Tibial artery (tissue), 4 donors: ENCODE data around the gene ELOA.
A peak's percentile ranks its signal among the peaks of the same experiment; 100 is the strongest.

Experiments used
- DNase-seq, 2 donors: peaks; one replicate each; pipeline ENCODE4 v3.0.0-alpha.2; 2019
- H3K27ac ChIP-seq, 2 donors: fragments of 200-600 bp; sonication (generic) in 1 of 2; 1 replicate in 1 of 2; 2 replicates in 1 of 2; pipeline ENCODE4 v1.5.1; 2018 to 2019; ENCODE audit warnings: mild to moderate bottlenecking in 1 of 2
- H3K27me3 ChIP-seq, 2 donors: fragments of 200-600 bp; sonication (generic) in 1 of 2; one replicate each; pipeline versions ENCODE4 v1.5.1 to v1.6.0; 2016 to 2019
- H3K36me3 ChIP-seq, 3 donors: fragments of 200-600 bp; sonication (generic) in 2 of 3; one replicate each; pipeline ENCODE4 v1.5.1; 2016 to 2019; ENCODE audit warnings: mild to moderate bottlenecking in 2 of 3
- H3K4me1 ChIP-seq, 4 donors: fragments of 200-600 bp; sonication (generic) in 2 of 4; 1 replicate in 3 of 4; 2 replicates in 1 of 4; pipeline ENCODE4 v1.5.1; 2016 to 2019
- H3K4me3 ChIP-seq, 2 donors: fragments of 200-600 bp; sonication (generic) in 1 of 2; 1 replicate in 1 of 2; 2 replicates in 1 of 2; pipeline ENCODE4 v1.5.1; 2018 to 2019; ENCODE audit warnings: mild to moderate bottlenecking in 2 of 2
- H3K9me3 ChIP-seq, 3 donors: fragments of 200-600 bp; sonication (generic) in 1 of 3; one replicate each; pipeline ENCODE4 v1.5.1; 2016 to 2019
- CTCF ChIP-seq, 2 experiments: fragments of 200-600 bp in 1 of 2; fragments of 450-650 bp in 1 of 2; IDR thresholded peaks; one replicate each; pipeline ENCODE4 v1.5.1; 2017 to 2019; ENCODE audit warnings: antibody characterized with exemption in 2 of 2, mild to moderate bottlenecking in 1 of 2, moderate library complexity in 1 of 2
- intact Hi-C: fragments of 100-400 bp; cut with DNase I; formaldehyde crosslinking; loops from one replicate; pipeline ENCODE4 v1.15.0; 2023; ENCODE audit warnings: low total_unique reads

The ELOA gene

GRCh38 chr1:23704834-23705495, 38.3 kb upstream of the ELOA start:
- DNase-seq: no peak
- Histone ChIP-seq H3K4me3 (no peak overlapping the region), H3K9me3 (no peaks in the 10 kb centered on the region), H3K4me1 (no peaks in the 10 kb centered on the region), H3K36me3 (peaks cover 18 to 43% (median 26%) of the 10 kb centered on the region in 3 donors), H3K27me3 (no peaks in the 10 kb centered on the region), H3K27ac (no peak overlapping the region)
- intact Hi-C loops: no loop called here
- no peak for TF ChIP-seq CTCF (IDR thresholded peaks at IDR 0.05)

- H3K27me3 ChIP-seq: no peaks in the 10 kb centered on the region
These were observed 34.0 kb upstream of the ELOA start for GRCh38 chr1:23709229-23709628.

GRCh38 chr1:23718482-23718881, 24.8 kb upstream of the ELOA start:
- DNase-seq: no peak
- Histone ChIP-seq H3K27me3 (no peaks in the 10 kb centered on the region), H3K4me3 (no peak overlapping the region), H3K4me1 (no peaks in the 10 kb centered on the region), H3K27ac (no peak overlapping the region), H3K9me3 (no peaks in the 10 kb centered on the region), H3K36me3 (no peaks in the 10 kb centered on the region)
- peak in 1 of 2 experiments; percentile 12 for TF ChIP-seq CTCF (IDR thresholded peaks at IDR 0.05)
- intact Hi-C loops: no loop called here

More at GRCh38 chr1:23709229-23709628, 34.0 kb upstream of the ELOA start:
- Histone ChIP-seq H3K4me3 (no peak overlapping the region), H3K27ac (no peak overlapping the region), H3K36me3 (peaks cover 0 to 11% (median 6%) of the 10 kb centered on the region in 3 donors), H3K9me3 (no peaks in the 10 kb centered on the region), H3K4me1 (no peaks in the 10 kb centered on the region)
- no peak for TF ChIP-seq CTCF (IDR thresholded peaks at IDR 0.05)
- no peak for DNase-seq
- intact Hi-C loops: no loop called here

GRCh38 chr1:23719162-23719820, 24.0 kb upstream of the ELOA start:
- Histone ChIP-seq H3K36me3 (no peaks in the 10 kb centered on the region), H3K27ac (no peak overlapping the region), H3K4me3 (no peak overlapping the region), H3K9me3 (no peaks in the 10 kb centered on the region), H3K27me3 (no peaks in the 10 kb centered on the region), H3K4me1 (no peaks in the 10 kb centered on the region)
- no peak for TF ChIP-seq CTCF (IDR thresholded peaks at IDR 0.05)
- intact Hi-C loops: no loop called here
- DNase-seq: no peak

GRCh38 chr1:23720256-23720995, 22.8 kb upstream of the ELOA start:
- DNase-seq: no peak
- TF ChIP-seq CTCF (IDR thresholded peaks at IDR 0.05): no peak
- H3K4me1 ChIP-seq: no peaks in the 10 kb centered on the region
- intact Hi-C loops: no loop called here
- no peaks in the 10 kb centered on the region for H3K9me3 ChIP-seq
- H3K27me3 ChIP-seq: no peaks in the 10 kb centered on the region
- H3K4me3 ChIP-seq: no peak overlapping the region
- H3K27ac ChIP-seq: no peak overlapping the region
- H3K36me3 ChIP-seq: no peaks in the 10 kb centered on the region
